GM19467 (cell line): ENCODE data around the gene CYP2C19.
"Not testable (repeated sequence)": the region's sequence is repeated elsewhere in the genome, so short reads cannot be mapped to it uniquely, and the experiment has no call there.

ENCODE experiments used
- ATAC-seq: cut with Tn5 transposase; IDR thresholded peaks from one replicate; pipeline ENCODE4 v1.9.1; 2021; ENCODE audit warnings: mild to moderate bottlenecking, moderate library complexity; ENCODE audit not compliant: unreplicated experiment

CYP2C19 gene

GRCh38 chr10:94762393-94762792 lies at the start of gene CYP2C19:
Gene CYP2C19 (plus strand): TSS chr10:94762681. CDS start chr10:94762706, 25 bp downstream.
- no peak for ATAC-seq

GRCh38 chr10:94725871-94726270 lies 36.6 kb upstream of the CYP2C19 start:
- ATAC-seq, result no peak

GRCh38 chr10:94735197-94735596 lies 27.3 kb upstream of the CYP2C19 start:
- no peak for ATAC-seq

- no peak for ATAC-seq
Observed at GRCh38 chr10:94738588-94738987, 23.9 kb upstream of the CYP2C19 start.

GRCh38 chr10:94747137-94747536 lies 15.3 kb upstream of the CYP2C19 start:
- ATAC-seq, result no peak

- ATAC-seq, result no peak
Observed at GRCh38 chr10:94747838-94748237, 14.6 kb upstream of the CYP2C19 start.

GRCh38 chr10:94757916-94758315 lies 4.6 kb upstream of the CYP2C19 start:
- no peak for ATAC-seq

GRCh38 chr10:94760586-94761178 lies 1.8 kb upstream of the CYP2C19 start:
- ATAC-seq, result no peak

- not testable (repeated sequence) for ATAC-seq
Observed at GRCh38 chr10:94775425-94775824, 12.9 kb downstream of the CYP2C19 start.

GRCh38 chr10:94777886-94778458 lies 15.5 kb downstream of the CYP2C19 start:
- ATAC-seq, result no peak

- ATAC-seq, result no peak
Observed at GRCh38 chr10:94780844-94781243, 18.4 kb downstream of the CYP2C19 start.

GRCh38 chr10:94784256-94784655 lies 21.8 kb downstream of the CYP2C19 start:
- ATAC-seq, result no peak

- ATAC-seq, result no peak
Observed at GRCh38 chr10:94785211-94785610, 22.7 kb downstream of the CYP2C19 start.

GRCh38 chr10:94800551-94800950 lies 38.1 kb downstream of the CYP2C19 start:
- ATAC-seq, result not testable (repeated sequence)

- ATAC-seq, result no peak
Observed at GRCh38 chr10:94803307-94803706, 40.8 kb downstream of the CYP2C19 start.

GRCh38 chr10:94830025-94830424 lies 67.5 kb downstream of the CYP2C19 start:
- ATAC-seq, result not testable (repeated sequence)

- no peak for ATAC-seq
Observed at GRCh38 chr10:94846204-94846603, 83.7 kb downstream of the CYP2C19 start.

GRCh38 chr10:94850766-94851165 lies 88.3 kb downstream of the CYP2C19 start:
- ATAC-seq, result no peak

GRCh38 chr10:94851263-94851662 lies 88.8 kb downstream of the CYP2C19 start:
- no peak for ATAC-seq

- no peak for ATAC-seq
Observed at GRCh38 chr10:94852438-94852837, 90.0 kb downstream of the CYP2C19 start.

- ATAC-seq, result no peak
Observed at GRCh38 chr10:94853065-94853464, 90.6 kb downstream of the CYP2C19 start.

- no peak for ATAC-seq
Observed at GRCh38 chr10:94858005-94858404, 95.5 kb downstream of the CYP2C19 start.

- ATAC-seq, result no peak
Observed at GRCh38 chr10:94859086-94859485, 96.6 kb downstream of the CYP2C19 start.
